ENCODE measurements around the gene ADAMTSL1. TPM values are rescaled to one million over a fixed set of nuclear protein-coding genes. Genes with fewer than 3 reads are reported as not detected.

The ADAMTSL1 gene
- total and polyA plus RNA-seq, 2 donors (not counting 3 experiments of a cell fraction or from before 2014, with no cell fraction given), result 15.0 to 18.4 TPM

- DNase-seq (ENCODE audit: low read depth, low spot score) (no peak), FAIRE-seq (no peak)
- Histone ChIP-seq H3K4me2 (ENCODE audit: insufficient read depth, low read length) (no peak overlapping the region), H4K20me1 (replicated peaks; ENCODE audit: control insufficient read depth, extremely low read depth, insufficient read depth, low read length) (no peaks in the 10 kb centered on the region), H3K27ac (ENCODE audit: insufficient read depth, low read depth, low read length) (no peak overlapping the region), H3K9me1 (replicated peaks; ENCODE audit: control insufficient read depth, extremely low read depth, insufficient read depth, low read length) (no peaks in the 10 kb centered on the region), H3K9me3 (replicated peaks; ENCODE audit: control insufficient read depth, insufficient read depth, low read length) (no peaks in the 10 kb centered on the region), H3K9ac (replicated peaks; ENCODE audit: extremely low read depth, insufficient read depth, low read length) (no peak overlapping the region), H2AFZ (ENCODE audit: low read depth, low read length) (no peak overlapping the region), H3K27me3 (ENCODE audit: control insufficient read depth in 2 of 2, insufficient read depth in 2 of 2, low read length in 2 of 2) (no peaks in the 10 kb centered on the region), H3K4me3 (replicated peaks in 1 of 3; ENCODE audit: insufficient read depth in 1 of 3, low read depth in 1 of 3, low read length in 3 of 3) (no peak overlapping the region), H3K4me1 (ENCODE audit: control insufficient read depth, extremely low read depth, insufficient read depth, low read length) (no peaks in the 10 kb centered on the region), H3K36me3 (ENCODE audit: control insufficient read depth in 2 of 2, extremely low read depth in 1 of 2, insufficient read depth in 2 of 2, low read length in 2 of 2) (no peaks in the 10 kb centered on the region), H3K79me2 (ENCODE audit: control insufficient read depth, insufficient read depth, low read length) (no peaks in the 10 kb centered on the region)
- intact Hi-C loops (cut with micrococcal nuclease) (no loop called here), dilution Hi-C loops (cut with MboI; ENCODE audit: extremely low pct_ligation_motif_present, low sequenced_read_pairs) (no loop called here)
- no TSS peak for BruUV-seq (replicated peaks)
- TF ChIP-seq GATA2 (IDR thresholded peaks at IDR 0.05; ENCODE audit: insufficient read depth, insufficient read length, low read depth, low read length) (no peak), JUN (IDR thresholded peaks at IDR 0.05; ENCODE audit: borderline replicate concordance, insufficient read depth, insufficient read length, low read depth) (no peak), POLR2AphosphoS5 (IDR thresholded peaks at IDR 0.05; ENCODE audit: insufficient read depth, low read depth, low read length) (no peak), CTCF (IDR thresholded peaks at IDR 0.05; ENCODE audit: extremely low read depth in 1 of 2, insufficient read depth in 1 of 2, low read depth in 1 of 2, low read length in 2 of 2) (no peak), MYC (IDR thresholded peaks at IDR 0.05; ENCODE audit: low read depth, low read length) (no peak), FOS (IDR thresholded peaks at IDR 0.05; ENCODE audit: borderline replicate concordance, insufficient read depth, low read length) (no peak), EZH2 (IDR thresholded peaks at IDR 0.05; ENCODE audit: borderline replicate concordance, low read depth, low read length, severe bottlenecking) (no peak), POLR2A (IDR thresholded peaks at IDR 0.05; ENCODE audit: low read depth, low read length) (no peak)
- TF ChIP-seq, protein P1, sequence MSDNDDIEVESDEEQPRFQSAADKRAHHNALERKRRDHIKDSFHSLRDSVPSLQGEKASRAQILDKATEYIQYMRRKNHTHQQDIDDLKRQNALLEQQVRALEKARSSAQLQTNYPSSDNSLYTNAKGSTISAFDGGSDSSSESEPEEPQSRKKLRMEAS (IDR thresholded peaks at IDR 0.05; ENCODE audit: insufficient read depth, insufficient read length), result no peak
- POLR2A ChIA-PET, result interaction anchor here (0.6 kb wide), 1 partner anchor 493 kb away, joined by 13 read pairs; no protein-coding TSS in a partner anchor
- CTCF ChIA-PET, result no interaction called here
Observed at GRCh38 chr9:18847576-18848275, 373.8 kb downstream of the ADAMTSL1 start.
